IgD-negative memory B cell (primary cell): Measurements from ENCODE around the gene OR2V1. TPM values are rescaled to one million over a fixed set of nuclear protein-coding genes. Genes with fewer than 3 reads are reported as not detected.
"Not testable (repeated sequence)": the region's sequence is repeated elsewhere in the genome, so short reads cannot be mapped to it uniquely, and the experiment has no call there.

ENCODE experiments used
- H3K27ac Mint-ChIP-seq, 3 donors: one replicate each; pipeline ENCODE4 v1.8.0; 2020 to 2022; ENCODE audit warnings: mild to moderate bottlenecking in 3 of 3, mixed read lengths in 3 of 3, moderate library complexity in 1 of 3
- H3K27me3 Mint-ChIP-seq: one replicate; pipeline ENCODE4 v1.8.0; 2021; ENCODE audit warnings: mixed read lengths
- H3K36me3 Mint-ChIP-seq: one replicate; pipeline ENCODE4 v1.8.0; 2020; ENCODE audit warnings: mild to moderate bottlenecking, mixed read lengths
- H3K4me1 Mint-ChIP-seq, 3 donors: one replicate each; pipeline ENCODE4 v1.8.0; 2020 to 2022; ENCODE audit warnings: mixed read lengths in 3 of 3, mild to moderate bottlenecking in 1 of 3
- H3K4me3 Mint-ChIP-seq, 4 donors: one replicate each; pipeline ENCODE4 v1.8.0; 2020 to 2022; ENCODE audit warnings: mild to moderate bottlenecking in 4 of 4, mixed read lengths in 4 of 4, moderate library complexity in 3 of 4
- H3K9me3 Mint-ChIP-seq, 3 donors: one replicate each; pipeline ENCODE4 v1.8.0; 2020 to 2021; ENCODE audit warnings: mixed read lengths in 3 of 3, mild to moderate bottlenecking in 1 of 3
- polyA plus RNA-seq: library from polyadenylated mRNA; unstranded; fragments of 300-500 nt; fragmentation: Illumina TruSeq; gene quantifications from one replicate; pipeline ENCODE4 v1.2.3, GENCODE V29; 2021

Gene OR2V1
- polyA plus RNA-seq: not detected

GRCh38 chr5:181130832-181131496 is at the start of gene OR2V1:
Gene OR2V1, minus strand, starts transcription at chr5:181131169. Its CDS starts 5,865 bp downstream, at chr5:181125304.
- Mint-ChIP-seq H3K27ac (no peak within 1 kb of the TSS), H3K36me3 (peaks cover 7% of the 10 kb centered on the region), H3K4me1 (peaks cover 0 to 10% (median 7%) of the 10 kb centered on the region in 3 donors), H3K27me3 (peaks cover 32% of the 10 kb centered on the region), H3K4me3 (no peak within 1 kb of the TSS), H3K9me3 (peaks cover 0 to 9% (median 1%) of the 10 kb centered on the region in 3 donors)

GRCh38 chr5:181177559-181177958 is 46.6 kb upstream of the OR2V1 start:
- peak overlapping the region in 1 of 3 donors; percentile 71 for H3K27ac Mint-ChIP-seq
- H3K27me3 Mint-ChIP-seq: peaks cover 13% of the 10 kb centered on the region
- H3K4me1 Mint-ChIP-seq: peaks cover 17 to 22% (median 19%) of the 10 kb centered on the region in 3 donors
- H3K36me3 Mint-ChIP-seq, H3K9me3 Mint-ChIP-seq, H3K4me3 Mint-ChIP-seq: not testable (repeated sequence)

- Mint-ChIP-seq H3K4me1 (peaks cover 11 to 18% (median 14%) of the 10 kb centered on the region in 3 donors), H3K4me3 (peak overlapping the region in 2 of 4 donors; percentile 5 to 14), H3K27me3 (peaks cover 15% of the 10 kb centered on the region), H3K27ac (peak overlapping the region in 1 of 3 donors; percentile 74), H3K9me3 (peaks cover 0 to 2% (median 0%) of the 10 kb centered on the region in 3 donors), H3K36me3 (peaks cover 8% of the 10 kb centered on the region)
Observed at GRCh38 chr5:181176254-181176952, 45.4 kb upstream of the OR2V1 start.

DNA sequence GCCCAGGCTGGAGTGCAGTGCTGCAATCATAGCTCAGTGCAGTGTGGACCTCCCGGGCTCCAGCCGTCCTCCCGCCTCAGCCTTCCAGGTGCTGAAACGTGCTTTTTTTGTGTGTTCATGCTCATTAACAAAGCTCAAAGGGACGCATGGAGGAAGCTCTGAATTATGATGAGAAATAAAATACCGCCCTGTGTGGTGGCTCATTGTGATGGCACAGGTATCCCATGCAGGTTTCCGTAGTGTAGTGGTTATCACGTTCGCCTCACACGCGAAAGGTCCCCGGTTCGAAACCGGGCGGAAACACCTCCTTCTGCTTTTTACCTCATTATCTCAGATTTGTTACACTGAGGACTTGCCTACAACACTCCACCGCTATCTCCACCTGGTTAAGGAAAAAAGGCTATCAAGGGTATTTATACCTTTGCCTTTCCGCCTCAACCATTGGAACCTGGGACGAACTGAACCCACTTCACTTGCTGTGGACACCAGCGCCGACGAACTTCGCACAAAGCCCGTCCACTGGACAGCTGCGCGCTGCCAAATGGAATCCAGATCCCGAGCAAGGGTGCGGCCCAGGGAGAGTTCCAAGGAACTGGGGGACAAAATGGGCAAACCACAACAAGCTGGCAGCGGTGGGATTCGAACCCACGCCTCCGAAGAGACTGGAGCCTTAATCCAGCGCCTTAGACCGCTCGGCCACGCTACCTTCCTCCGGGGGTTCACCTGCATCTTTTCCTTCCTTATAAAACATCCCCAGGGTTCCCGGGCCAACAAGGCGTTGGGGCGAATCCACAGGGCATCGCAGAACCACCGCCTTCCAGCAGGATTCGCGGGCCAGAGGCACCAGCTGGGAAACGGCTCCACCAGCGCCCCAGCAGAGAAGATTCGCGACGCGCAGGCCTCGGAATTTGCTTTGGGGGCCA is 42.7 kb upstream of the OR2V1 start:
- Mint-ChIP-seq H3K27me3 (peaks cover 34% of the 10 kb centered on the region), H3K4me3 (peak overlapping the region; percentile 79 to 95 (median 87))

DNA sequence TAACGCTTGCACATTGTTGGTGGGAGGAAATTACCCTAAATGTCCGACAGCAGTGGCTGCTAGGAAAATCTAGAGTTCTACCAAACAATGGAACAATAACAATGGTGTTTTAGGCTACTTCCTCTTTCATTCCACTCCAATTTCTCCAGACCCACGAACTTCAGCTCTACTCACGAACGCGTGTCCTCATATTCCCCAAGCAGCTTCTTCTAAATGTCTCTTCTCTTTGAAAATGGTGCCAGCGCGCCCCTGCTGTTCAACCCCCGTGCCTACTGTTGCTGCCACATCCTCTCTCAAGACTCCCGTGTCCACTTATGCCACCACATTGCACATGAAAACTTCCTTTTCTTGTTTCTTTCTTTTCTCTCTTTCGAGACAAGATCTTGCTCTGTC is 42.1 kb upstream of the OR2V1 start:
- Mint-ChIP-seq H3K4me1 (peaks cover 20 to 25% (median 21%) of the 10 kb centered on the region in 3 donors), H3K27ac (peak overlapping the region; percentile 90 to 91 (median 90)), H3K27me3 (peaks cover 38% of the 10 kb centered on the region), H3K36me3 (peaks cover 11% of the 10 kb centered on the region), H3K9me3 (peaks cover 0 to 6% (median 0%) of the 10 kb centered on the region in 3 donors), H3K4me3 (peak overlapping the region; percentile 79 to 95 (median 87))

More for the DNA sequence above, 42.7 kb upstream of the OR2V1 start:
- Mint-ChIP-seq H3K27ac (peak overlapping the region; percentile 90 to 91 (median 90)), H3K36me3 (peaks cover 11% of the 10 kb centered on the region), H3K9me3 (peaks cover 0 to 6% (median 0%) of the 10 kb centered on the region in 3 donors), H3K4me1 (peaks cover 20 to 23% (median 21%) of the 10 kb centered on the region in 3 donors)

DNA sequence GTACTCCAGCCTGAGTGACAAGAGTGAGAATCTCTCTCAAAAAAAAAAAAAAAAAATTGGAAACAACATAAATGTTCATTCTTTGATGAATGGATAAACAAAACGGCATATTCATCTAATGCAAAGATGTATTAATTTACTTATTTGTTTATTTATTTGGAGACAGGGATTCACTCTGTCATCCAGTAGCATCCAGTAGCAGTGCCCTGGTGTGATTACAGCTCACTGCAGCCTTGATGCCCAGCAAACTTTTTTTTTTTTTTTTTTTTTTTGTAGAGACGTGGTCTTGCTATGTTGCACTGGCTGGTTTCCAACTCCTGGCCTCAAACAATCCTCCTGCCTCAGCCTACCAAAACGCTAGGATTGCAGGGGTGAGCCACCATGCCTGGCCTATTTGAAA is 40.8 kb upstream of the OR2V1 start:
- Mint-ChIP-seq H3K4me3 (no peak overlapping the region), H3K9me3 (peaks cover 0 to 8% (median 4%) of the 10 kb centered on the region in 3 donors), H3K27me3 (peaks cover 49% of the 10 kb centered on the region), H3K27ac (peak overlapping the region; percentile 76 to 90 (median 90)), H3K36me3 (peaks cover 9% of the 10 kb centered on the region), H3K4me1 (peaks cover 23 to 32% (median 25%) of the 10 kb centered on the region in 3 donors)

DNA sequence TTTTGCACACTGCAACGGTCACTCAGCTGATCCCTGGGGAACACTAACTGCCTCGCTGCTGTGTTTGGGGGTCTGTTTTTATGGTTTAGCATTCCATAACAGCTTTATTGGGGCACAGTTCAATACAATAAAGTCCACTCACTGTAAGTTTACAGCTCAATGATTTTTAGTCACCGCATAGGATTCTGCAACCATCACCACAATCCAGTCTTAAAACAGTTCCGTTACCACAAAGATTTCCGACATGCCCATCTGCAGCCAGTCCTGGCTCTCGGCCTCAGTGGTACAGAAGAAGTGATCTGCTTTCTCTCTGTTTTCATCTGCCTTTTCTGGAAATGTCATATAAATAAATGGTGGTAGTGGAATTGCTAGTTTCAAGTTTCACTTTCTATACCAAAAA is 40.0 kb upstream of the OR2V1 start:
- Mint-ChIP-seq H3K9me3 (peaks cover 0 to 13% (median 4%) of the 10 kb centered on the region in 3 donors), H3K36me3 (peaks cover 9% of the 10 kb centered on the region)

GRCh38 chr5:181170237-181170825 is 39.4 kb upstream of the OR2V1 start:
- peak overlapping the region; percentile 93 to 99 (median 95) for H3K27ac Mint-ChIP-seq
- H3K9me3 Mint-ChIP-seq: peaks cover 2 to 15% (median 8%) of the 10 kb centered on the region in 3 donors
- peaks cover 27 to 38% (median 31%) of the 10 kb centered on the region in 3 donors for H3K4me1 Mint-ChIP-seq
- H3K4me3 Mint-ChIP-seq: peak overlapping the region; percentile 34 to 84 (median 66)
- H3K36me3 Mint-ChIP-seq: peaks cover 9% of the 10 kb centered on the region
- H3K27me3 Mint-ChIP-seq: peaks cover 62% of the 10 kb centered on the region

More for the DNA sequence above, 40.0 kb upstream of the OR2V1 start:
- Mint-ChIP-seq H3K27ac (peak overlapping the region; percentile 93 to 99 (median 95)), H3K27me3 (peaks cover 56% of the 10 kb centered on the region), H3K4me1 (peaks cover 28 to 33% (median 30%) of the 10 kb centered on the region in 3 donors), H3K4me3 (peak overlapping the region in 3 of 4 donors; percentile 58 to 84 (median 67))

DNA sequence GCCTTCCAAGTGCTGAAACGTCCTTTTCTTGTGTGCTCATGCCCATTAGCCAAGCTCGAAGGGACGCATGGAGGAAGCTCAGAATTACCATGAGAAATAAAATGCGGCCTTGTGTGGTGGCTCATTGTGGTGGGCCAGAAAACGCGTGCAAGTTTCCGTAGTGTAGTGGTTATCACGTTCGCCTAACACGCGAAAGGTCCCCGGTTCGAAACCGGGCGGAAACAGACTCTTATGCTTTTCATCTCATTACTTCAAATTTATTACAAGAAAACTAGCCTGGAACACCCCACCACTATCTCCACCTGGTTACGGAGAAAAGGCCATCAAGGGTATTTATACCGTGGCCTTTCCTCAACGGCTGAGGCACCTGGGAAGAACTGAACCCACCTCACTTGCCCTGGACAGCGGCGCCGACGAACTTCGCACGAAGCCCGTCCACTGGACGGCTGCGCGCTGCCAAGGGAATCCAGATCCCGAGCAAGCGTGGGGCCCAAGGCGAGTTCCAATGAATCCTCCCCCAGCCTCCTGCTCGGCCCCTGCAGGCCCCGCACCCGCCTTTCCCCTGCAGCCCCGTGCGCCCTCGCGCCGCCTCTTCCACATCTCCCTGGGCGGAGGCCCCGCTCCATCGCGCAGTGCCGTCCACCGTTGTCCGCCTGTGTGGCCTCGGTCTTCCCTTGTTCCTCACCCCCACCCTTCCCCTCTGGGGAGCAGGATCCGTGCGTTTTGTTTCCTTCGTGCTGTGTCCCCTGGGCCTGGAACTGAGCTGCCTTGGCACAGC is 38.7 kb upstream of the OR2V1 start:
- H3K9me3 Mint-ChIP-seq: peaks cover 2 to 17% (median 9%) of the 10 kb centered on the region in 3 donors
- H3K27me3 Mint-ChIP-seq: peaks cover 62% of the 10 kb centered on the region
- peak overlapping the region in 2 of 4 donors; percentile 16 to 84 for H3K4me3 Mint-ChIP-seq
- peaks cover 28 to 40% (median 31%) of the 10 kb centered on the region in 3 donors for H3K4me1 Mint-ChIP-seq
- not testable (repeated sequence) for H3K36me3 Mint-ChIP-seq
- peak overlapping the region; percentile 93 to 99 (median 95) for H3K27ac Mint-ChIP-seq

GRCh38 chr5:181168595-181169118 is 37.7 kb upstream of the OR2V1 start:
- Mint-ChIP-seq H3K36me3 (peaks cover 8% of the 10 kb centered on the region), H3K4me3 (peak overlapping the region; percentile 30 to 84 (median 47)), H3K27ac (peak overlapping the region; percentile 93 to 99 (median 95)), H3K9me3 (peaks cover 2 to 24% (median 9%) of the 10 kb centered on the region in 3 donors), H3K27me3 (peaks cover 63% of the 10 kb centered on the region), H3K4me1 (peaks cover 30 to 42% (median 34%) of the 10 kb centered on the region in 3 donors)

GRCh38 chr5:181167814-181168488 is 37.0 kb upstream of the OR2V1 start:
- H3K9me3 Mint-ChIP-seq: peaks cover 4 to 25% (median 9%) of the 10 kb centered on the region in 3 donors
- H3K4me1 Mint-ChIP-seq: peaks cover 29 to 35% (median 30%) of the 10 kb centered on the region in 3 donors
- H3K4me3 Mint-ChIP-seq: peak overlapping the region in 3 of 4 donors; percentile 30 to 68 (median 61)
- peak overlapping the region; percentile 33 to 95 (median 93) for H3K27ac Mint-ChIP-seq
- peaks cover 3% of the 10 kb centered on the region for H3K36me3 Mint-ChIP-seq
- H3K27me3 Mint-ChIP-seq: peaks cover 60% of the 10 kb centered on the region

GRCh38 chr5:181166812-181167733 is 36.1 kb upstream of the OR2V1 start:
- Mint-ChIP-seq H3K9me3 (peaks cover 4 to 24% (median 9%) of the 10 kb centered on the region in 3 donors), H3K27ac (peak overlapping the region; percentile 33 to 95 (median 93)), H3K4me1 (peaks cover 22 to 30% (median 26%) of the 10 kb centered on the region in 3 donors), H3K4me3 (peak overlapping the region in 2 of 4 donors; percentile 30 to 61), H3K27me3 (peaks cover 56% of the 10 kb centered on the region), H3K36me3 (peaks cover 2% of the 10 kb centered on the region)
